NCI-H748 (cell line): Measurements from ENCODE around the gene CELF2.
A peak's percentile ranks its signal among the peaks of the same experiment; 100 is the strongest.

ENCODE experiments used
- DNase-seq: peaks from one replicate; lab custom pipeline; 2025; ENCODE audit not compliant: unreplicated experiment; lab: John Stamatoyannopoulos, UW

The CELF2 gene

DNA sequence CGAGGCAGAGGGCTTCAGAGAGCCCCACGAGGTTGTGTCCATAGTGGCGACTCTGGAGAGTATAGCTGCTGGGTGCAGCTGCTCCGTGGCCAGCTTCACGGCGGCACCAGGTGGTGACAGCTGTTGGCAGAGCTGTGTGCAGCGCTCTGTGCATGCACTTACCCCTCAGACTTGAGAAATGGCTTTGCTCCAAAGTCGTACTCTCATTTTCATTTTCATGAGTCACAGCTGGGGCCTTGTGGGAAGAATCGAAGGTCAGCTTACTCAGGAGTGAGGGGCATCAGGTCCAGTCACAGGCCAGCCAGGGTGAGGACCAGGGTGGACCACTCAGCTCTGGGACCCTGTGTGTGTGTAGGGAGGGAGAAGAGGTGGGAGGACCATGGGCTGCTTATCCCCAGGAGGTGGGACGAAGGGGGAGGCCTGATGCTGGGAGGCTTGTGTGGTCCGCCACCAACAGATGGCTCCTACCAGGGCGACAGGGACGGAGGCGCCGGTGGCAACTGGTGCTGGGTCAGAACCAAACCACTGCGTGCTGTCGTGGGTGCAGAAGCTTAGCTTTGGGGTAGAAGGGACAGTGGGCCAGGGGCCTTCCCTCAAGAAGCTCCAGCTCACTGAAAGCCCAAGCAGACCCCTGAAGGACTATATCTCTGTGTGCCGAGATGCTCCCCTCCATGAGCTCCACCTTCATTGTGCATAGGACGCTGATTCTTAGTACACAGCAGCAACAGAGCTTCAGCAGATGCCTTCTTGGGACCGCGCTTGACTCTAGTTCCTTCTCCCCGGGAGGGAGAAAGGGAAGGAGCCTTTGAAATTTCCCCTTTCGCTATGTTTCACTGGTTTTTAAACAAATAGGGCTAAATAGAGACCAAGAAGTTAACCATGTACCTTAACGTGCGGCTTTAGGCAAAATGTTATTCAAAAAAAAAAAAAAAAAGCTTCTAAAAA is 225.0 kb downstream of the CELF2 start:
- no peak for DNase-seq

DNA sequence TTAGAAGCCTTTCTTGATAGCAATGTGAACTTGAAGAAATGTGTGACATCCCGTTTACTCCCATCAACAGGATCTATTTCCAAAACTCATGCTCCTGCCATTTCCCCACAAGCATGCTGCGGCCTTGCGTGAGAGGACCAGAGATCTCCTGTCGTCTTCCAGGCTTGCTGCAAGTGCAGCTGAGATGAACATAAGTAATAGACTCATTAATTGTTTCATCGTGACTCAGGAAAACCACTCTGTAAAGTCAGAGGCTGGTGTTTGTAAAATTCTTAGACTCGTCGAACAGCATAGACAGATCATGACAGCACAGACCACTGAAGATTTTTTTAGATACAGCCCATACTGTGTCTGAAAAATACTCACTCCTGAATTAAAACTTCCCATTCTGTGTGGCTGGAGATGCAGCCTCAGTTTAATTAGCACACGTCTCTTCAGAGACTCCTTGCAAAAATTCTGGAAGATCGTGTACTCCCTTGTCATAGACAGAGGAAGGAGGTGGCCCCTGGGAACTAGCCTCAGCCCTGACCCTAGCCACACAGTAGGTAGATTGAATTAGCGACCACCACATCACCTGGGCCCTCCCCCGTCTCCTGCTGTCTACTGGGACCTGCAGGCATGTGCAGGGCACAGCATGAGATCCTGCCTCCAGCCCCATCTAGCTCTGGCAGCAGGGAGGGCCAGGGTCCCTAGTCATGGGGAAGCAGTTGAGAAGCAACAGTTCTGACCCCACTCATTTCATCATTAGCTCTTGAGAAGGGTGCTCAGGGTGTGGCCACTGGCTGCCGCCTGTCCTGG is 226.0 kb downstream of the CELF2 start:
- DNase-seq = no peak

DNA sequence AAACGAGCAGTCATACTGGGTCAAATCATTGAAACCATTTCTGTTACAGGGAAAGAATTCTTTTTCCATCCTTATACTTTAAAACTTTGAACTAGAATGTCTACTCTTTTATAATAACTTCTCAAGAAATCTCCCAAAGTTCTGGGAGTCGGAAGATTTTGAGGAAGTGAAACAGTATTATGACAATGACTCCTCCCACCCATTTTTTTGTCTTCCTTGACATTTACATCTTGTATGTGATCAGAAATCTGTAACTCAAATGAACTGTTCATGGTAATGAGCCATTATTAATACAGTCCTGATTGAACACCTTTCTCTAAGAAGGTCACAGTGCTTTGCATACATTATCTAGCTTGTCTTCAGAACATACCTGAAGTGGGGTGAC is 227.4 kb downstream of the CELF2 start:
- DNase-seq = no peak

DNA sequence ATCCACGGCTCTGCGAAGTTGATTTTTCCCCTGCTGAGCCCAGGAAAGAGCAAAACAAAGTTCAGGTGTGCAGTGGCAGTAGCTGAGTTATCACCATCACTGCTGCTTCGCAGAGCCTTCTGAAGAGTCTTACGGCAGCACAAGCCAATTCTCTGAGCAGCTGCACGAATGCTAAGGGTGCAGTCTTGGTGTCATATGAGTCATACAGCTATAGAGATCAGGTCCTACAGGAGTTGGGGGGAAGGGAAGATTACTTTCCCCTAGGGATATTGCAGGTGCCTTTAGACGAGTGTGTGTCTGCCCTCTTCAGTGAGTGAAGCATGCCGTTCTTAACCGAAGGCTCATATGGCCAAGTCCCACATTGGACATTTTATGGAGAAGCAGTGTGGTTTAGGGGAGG is 227.8 kb downstream of the CELF2 start:
- no peak for DNase-seq

DNA sequence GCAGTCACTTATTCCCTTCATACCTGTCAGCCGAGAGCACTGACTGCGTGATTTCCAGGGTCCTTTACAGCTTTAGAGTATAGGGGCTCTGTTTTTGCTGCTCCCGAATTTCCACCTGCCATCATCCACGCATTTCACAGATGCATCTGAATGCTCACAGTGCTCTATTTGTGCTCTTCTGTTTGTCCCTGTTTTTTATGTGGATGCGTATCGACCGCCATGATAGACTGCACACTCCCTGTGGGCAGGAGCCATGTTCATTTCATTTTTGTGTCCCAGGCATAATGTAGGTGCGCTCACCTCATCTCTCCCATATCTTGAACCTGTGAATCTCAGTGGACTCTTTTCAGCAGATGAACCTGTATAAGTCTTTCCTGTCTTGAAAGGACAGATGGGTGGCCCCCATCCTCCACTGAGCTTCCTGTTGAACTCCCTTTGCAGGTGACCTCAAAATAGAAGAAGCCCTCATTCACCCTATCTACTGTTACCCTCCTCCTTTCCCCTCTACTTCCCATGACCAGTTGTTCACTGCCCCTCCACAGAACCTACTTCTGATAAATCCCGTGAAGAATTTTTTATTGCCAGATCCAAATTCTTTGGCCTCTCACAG is 228.4 kb downstream of the CELF2 start:
- no peak for DNase-seq

DNA sequence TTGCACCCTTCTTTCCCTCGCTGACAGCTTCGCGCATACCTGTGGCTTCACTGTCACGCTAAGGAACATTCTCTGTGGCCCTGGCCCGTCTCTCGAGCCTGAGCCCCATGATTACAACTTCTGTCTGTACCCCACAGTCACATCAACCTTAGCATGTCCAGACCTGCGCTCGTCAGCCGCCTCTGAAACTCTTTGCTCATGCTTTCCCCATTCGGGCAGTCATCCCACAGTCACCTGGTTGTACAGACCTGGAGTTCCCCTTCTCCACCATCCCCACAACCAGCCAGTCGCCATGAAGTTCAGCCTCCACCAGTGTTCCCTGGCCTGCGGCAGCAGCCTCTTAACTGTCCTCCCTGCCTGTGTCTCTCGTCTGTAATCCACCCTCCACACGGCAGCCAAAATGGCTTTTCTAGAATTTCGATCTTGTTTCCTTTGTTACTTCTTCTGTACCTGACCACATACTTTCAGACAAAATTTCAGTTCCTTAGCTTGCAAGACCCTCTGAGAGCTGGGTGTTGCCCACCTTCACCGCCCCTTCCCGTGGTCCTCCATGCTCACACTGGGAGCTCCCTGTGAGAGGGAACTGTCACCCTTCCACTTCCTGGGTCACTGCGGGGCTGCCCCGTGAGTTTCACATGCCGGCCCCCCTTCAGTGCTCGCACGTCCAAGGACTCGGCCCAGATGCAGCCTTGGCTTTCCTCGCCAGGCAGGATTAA is 229.2 kb downstream of the CELF2 start:
- no peak for DNase-seq

DNA sequence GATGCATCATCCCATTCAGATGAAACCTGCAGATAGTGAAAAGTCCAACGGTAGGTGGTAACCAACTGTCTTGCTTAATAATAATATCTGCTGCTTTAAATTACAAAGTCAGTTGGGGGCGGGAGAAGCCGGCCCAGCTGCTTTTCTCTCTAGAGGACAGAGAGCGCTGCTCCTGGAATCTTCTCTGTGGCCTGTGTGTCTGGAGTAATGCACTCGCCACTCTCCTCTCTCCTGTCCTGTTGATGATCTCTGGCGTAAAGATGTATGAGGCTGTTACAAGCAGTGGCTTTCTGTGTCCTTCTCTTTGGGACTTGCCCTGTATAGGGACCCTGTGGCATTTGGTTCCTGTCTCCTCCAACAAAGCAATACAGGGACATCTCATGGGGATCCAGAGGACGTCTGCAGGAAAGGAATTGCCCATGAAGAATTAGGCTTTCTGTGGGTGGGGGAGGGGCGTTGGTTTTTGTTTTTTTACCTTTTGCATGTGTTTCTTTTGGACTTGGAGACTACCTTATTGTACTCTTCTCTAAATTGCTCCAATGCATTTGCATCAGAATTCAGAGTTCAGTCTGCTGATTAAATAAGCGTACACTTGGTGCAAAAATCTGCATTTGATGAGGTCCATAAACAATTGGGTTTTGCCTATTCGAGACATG is 231.6 kb downstream of the CELF2 start:
- DNase-seq = no peak

DNA sequence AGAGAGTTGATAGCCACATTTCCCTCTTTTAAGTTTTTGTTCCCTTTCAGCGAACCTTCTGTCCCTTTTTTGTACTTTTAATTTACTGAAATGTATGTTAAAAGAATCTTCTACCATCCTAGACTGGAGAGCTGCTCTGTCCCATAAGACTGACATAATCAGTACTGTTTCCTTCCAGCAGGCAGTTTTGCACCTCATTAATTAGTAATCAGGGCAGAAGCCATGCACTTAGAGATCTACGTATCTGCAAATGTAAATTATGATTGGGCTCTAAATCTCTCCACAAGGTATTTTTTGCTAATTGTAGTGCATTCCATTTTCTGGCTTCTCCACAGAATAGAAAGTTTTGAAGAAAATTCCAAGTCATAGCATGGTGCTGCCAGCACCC is 232.1 kb downstream of the CELF2 start:
- no peak for DNase-seq

DNA sequence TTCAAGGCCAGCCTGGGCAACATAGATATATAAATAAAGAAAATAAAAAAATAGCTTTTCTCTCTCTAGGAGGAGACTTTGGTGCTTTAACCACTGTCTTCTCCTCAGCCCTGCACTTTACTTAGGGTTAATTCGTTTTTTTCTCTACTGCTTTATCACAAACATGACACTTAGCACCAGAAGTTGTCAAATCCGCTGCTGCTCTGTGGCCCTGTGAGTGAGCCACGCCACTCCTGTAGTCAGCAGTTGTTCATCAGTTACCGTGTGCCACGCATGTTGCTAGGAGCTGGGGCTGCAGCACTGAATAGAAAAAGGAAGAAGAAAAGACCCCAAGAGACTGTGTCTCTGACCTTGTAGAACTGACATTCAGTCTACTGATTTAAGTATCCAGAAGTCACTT is 232.6 kb downstream of the CELF2 start:
- no peak for DNase-seq

DNA sequence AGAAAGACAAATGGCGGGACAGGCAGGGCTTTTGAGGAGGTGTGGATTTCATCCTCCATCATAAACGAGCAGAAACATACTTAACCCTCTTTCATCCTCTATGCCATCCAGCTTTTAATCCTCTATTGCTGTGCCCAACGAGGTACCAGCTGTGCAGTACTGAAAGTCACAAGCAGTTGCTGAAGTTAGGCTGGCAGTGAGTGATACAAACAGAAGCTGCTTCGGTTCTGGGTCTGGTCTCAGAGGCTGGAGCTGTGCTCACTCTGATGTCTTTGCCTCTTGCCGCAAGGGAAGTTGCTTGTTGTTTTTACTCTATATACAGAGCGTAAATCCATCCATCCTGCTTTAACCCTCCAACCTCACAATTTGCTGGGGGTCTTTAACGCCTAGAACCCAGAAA is 235.2 kb downstream of the CELF2 start:
- DNase-seq = no peak

DNA sequence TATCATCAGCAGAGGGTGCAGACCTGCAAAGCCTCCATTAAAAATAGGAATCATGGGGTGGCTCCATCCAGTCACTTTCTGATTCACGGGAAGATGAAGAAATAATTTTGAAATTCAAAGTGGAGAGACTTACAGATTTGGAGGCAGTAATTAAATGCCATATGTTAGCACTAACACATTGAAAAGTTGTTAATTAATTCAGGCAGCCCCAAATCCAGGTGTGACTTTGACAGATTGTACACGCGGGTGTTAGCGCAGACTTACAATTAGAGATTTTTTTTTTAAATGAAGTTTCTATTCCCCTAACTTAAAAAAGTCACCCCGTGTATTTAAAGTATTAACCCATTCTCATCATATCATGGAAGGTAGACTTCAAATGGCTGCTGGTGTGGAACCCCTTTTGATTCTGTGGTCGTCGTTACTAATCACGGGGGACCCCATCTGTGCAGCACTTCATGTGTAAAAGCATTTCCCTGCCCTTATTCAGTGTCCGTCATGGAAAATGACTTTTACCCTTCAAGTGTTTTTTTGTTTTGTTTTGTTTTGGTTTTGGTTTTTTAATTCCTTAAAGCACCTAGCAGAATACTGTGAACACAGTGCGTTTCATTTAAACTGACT is 235.8 kb downstream of the CELF2 start:
- DNase-seq = no peak

DNA sequence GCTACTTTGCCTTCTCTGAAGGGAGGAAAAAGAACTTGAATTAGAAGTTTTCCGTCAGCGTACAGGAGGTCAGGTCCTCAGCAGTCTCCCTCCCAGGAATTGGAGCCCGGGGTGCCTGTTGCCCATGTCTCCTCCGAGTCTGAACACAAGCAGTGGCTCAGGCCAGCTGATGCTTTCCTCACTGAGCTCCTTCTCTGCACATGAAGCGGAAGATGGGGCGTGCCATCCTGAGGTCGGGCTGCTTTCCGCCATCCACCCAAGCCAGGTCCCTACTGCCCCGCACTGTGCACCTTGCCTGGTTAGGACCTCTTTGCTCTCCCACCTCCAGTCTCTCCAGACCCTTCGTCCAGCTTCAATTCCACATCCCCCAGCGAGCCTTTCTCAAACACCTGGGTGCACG is 237.5 kb downstream of the CELF2 start:
- no peak for DNase-seq

DNA sequence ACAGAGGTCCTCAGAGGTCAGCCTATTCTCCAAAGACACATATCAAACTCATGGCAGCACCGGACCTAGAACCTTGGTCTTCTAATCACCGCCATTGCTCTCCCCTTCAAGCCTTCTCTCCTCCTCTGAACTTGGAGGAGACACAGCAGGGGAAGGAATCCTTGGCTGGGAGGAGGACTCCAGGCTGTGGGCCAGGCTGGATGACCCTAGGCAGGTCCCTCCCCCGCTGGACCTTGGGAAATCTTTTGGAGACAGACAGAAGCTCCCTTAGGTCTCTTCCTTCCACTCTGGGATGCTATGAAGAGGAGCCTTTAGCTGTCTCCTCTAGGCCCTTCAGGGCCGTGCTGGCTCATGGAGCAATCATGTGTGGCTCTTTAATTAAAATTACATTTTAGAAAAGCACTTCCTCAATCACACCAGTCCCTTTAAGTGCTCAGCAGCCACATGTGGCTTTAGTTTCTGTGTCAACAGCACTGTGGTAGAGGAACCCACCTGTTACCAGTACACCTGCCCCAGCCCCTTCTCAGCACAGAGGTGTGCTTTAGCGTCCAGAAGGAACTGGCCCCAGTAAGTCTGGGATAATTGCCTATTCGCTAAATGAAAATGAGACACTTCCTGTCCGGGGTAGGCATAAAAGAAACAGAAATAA is 238.2 kb downstream of the CELF2 start:
- peak; percentile 79 for DNase-seq

DNA sequence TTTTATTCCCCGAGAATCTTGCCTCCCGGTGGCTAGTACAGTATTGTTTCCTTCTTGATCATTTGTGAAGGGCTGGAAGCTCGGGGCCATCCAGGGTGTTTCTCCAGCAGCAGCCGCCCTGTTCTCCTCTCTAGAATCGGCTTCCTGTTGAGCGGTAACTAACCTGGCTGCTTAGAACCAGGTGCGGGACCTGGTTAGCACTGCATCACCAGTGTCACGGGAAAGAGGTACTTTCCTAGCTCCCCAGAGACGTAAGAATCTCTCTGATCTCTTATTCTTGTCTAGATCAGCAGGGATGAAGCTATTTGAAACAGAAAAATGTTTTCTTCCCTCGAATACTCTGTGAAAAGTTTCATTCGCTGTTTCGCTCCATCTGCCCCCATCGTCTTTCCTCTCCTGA is 239.2 kb downstream of the CELF2 start:
- no peak for DNase-seq

DNA sequence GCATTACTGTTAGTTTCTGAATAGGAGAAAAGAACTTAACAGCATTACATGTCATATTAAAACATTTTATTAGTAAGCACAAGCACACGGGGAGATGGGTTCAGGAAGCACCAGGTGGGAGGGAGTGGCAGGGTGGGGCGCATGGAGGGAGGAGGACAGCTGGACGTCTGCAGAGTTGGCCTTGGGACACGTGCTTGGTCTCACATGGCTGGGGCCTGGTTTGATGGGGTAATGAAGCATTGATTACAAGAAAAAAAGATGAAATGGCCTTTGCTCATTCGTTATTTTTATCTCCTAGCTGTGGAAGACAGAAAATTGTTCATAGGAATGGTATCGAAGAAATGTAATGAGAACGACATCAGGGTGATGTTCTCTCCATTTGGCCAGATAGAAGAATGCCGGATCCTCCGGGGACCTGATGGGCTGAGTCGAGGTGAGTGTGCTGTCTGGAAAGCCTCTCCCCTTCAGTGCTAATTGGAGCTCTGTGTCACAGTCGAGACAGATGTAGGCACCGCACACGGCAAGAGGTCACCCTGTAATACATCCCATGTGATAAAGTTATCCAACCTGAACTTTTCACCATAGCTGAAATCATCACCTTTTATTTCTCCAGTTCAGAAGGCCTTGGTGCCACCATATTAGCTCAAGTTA is 239.9 kb downstream of the CELF2 start:
- no peak for DNase-seq

DNA sequence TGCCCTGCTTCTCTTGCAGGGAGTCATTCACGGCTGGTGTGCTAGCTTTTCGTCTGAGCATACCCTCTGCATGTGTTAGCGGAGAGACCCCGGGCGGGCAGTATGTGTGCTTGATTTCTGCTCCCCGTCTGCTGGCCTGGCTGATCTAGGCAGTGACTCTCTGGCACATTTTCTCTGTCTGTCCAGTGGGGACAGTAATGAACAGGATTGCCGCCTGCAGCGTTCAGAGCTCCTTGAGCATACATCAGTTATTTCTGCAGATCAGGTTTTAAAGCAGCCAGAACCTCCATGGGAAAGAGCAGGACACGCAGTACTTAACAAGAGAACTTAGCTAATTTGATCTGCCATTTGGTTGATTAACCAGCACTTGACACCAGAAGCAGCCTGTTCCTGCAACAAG is 242.5 kb downstream of the CELF2 start:
- DNase-seq = no peak

DNA sequence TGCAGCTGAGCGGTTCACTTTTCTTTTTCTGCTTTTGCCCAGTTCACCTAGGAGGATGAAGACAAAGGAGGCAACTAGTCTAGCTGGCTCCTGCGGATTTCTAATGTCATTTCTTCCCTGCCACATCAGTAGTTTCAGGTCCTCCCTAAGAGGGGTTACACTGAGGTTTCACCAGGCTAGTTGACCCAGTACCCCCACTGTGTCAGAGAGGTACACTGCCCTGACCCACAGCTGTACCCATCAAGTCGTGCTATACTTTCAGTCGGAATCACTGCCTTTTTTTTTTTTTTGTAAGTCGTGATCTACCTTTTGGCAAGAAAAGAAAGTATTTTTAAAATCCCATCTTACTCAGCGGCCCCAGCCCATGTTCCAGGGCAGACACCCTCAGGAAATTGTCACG is 243.5 kb downstream of the CELF2 start:
- DNase-seq = no peak

DNA sequence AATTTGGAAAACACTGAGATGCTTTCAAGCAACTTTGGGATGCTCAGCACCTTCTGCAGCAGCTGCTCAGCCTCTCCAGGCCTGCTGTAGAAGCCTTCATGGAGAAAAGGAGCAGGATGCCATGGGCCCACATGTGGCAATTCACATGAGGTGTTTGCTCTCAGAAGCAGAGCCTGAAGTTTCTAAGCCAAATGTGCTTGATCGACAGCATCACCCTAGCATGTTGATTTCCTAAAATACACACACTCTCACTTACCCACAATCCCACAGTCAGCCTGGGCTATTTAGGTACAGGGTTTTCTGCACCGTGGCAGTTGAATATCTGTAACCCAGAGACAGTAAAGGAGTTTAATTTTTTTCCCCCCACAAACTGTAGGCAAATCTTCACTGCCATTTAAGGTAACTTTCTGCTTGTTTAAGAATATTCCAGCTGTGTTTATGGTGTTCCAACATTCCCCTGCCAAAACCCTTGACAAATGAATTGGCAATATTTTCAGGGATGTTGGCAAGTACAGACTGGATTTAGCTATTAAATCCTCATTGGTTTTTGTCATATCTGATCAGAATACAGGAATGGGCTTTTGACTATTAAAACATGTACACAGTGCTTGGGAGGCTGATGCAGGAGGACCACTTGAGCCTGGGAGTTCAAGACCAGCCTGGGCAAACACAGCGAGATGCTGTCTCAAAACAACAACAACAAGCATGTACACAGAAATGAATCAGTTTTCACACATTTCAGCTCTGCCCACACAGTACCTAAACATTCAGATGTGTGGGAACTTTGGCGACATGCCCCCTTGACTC is 244.2 kb downstream of the CELF2 start:
- DNase-seq = no peak
